GM12801 (cell line): ENCODE data around the gene SAPCD2.

Source experiments
- TF ChIP-seq, protein P1 (sequence below): IDR thresholded peaks from one replicate; pipeline ENCODE4 v1.5.1; 2011; ENCODE audit warnings: control low read depth; ENCODE audit not compliant: insufficient read length; ENCODE audit errors: extremely low read depth

SAPCD2 gene

DNA sequence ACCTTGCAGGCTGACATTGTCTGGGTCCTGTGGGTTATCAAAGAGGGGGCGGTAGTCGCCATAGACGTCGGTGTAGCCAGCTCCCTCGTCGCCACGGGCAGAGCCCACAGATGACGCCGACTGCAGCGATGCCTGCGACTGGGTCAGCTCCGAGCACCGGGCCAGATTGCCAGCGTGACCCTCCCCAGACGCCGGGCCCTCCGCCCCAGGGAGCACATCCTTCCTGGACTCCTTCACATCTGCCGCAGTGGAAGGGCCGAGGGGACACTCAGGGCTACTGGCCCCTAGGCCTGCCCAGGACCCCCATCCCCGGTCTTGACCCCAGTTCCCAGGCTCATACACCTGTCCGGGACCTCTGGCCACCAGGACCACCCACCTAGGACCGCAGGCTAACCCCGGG, 56.2 kb downstream of the SAPCD2 start:
- TF ChIP-seq, protein P1, sequence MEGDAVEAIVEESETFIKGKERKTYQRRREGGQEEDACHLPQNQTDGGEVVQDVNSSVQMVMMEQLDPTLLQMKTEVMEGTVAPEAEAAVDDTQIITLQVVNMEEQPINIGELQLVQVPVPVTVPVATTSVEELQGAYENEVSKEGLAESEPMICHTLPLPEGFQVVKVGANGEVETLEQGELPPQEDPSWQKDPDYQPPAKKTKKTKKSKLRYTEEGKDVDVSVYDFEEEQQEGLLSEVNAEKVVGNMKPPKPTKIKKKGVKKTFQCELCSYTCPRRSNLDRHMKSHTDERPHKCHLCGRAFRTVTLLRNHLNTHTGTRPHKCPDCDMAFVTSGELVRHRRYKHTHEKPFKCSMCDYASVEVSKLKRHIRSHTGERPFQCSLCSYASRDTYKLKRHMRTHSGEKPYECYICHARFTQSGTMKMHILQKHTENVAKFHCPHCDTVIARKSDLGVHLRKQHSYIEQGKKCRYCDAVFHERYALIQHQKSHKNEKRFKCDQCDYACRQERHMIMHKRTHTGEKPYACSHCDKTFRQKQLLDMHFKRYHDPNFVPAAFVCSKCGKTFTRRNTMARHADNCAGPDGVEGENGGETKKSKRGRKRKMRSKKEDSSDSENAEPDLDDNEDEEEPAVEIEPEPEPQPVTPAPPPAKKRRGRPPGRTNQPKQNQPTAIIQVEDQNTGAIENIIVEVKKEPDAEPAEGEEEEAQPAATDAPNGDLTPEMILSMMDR = no peak

DNA sequence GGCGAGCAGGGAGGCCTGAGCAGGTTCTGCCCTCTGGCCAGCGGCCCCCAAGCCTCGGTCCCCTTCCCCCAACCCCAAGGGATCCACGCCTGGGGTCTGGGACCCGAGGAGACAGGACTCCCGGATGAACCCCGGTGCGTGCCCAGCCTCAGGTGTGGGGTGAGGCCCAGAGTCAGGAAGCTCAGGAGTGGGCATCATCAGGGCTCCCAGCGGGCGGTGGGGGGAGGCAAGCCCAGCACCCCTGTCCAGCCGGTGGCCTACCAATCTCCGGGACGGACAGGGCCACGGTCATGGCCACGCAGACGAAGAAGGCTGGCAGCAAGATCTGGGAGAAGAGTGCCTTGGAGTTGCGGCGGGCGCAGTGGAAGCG, 56.8 kb downstream of the SAPCD2 start:
- TF ChIP-seq, protein P1 = no peak

DNA sequence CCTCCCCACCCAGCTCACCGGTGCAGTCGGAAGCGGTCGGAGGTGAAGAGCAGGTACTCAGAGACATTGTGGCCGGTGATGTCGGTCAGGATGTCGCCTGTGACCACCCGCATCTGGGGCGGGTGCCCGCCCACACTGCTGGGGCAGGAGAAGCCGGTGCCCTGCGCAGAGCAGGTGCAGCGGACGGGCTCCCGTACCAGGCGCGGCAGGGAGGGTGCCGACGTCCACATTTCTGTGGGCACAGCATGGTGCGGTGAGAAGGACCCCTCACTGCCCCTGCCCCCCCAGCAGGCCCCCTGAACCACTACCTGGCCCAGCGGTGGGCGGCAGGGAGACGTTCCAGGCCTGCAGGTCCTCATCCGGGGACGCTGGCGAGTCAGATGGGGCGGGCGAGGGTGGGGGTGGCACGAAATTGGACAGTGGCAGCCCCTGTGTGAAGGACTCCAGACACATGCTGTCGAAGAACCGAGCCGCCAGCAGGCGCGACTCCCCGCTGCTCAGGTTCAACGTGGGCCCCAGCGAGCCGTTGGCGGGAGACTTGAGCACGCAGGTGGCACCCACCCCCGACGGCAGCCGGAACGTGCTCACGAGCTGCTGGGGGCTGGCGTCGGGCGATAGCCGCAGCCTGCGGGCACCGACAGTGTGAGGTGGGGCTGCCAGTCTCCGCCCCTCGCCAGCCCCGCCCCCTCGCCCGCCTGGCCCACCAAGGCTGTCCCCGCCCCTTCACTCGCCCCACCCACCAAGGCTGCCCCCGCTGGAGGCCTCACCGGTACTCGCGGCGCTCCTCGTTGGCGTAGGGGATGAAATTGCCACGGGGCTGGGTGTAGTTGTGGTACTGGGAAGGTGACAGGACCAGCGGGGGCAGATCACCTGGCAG, 57.4 kb downstream of the SAPCD2 start:
- TF ChIP-seq, protein P1 = no peak
